GM23248 (cell line): Measurements from ENCODE around the gene COL23A1. TPM values are rescaled to one million over a fixed set of nuclear protein-coding genes. Genes with fewer than 3 reads are reported as not detected.

Experiments used
- DNase-seq: peaks from one replicate; pipeline ENCODE4 v3.0.0-alpha.2; 2015
- H2AFZ ChIP-seq: fragments of 200-600 bp; sonication (generic); 2 replicates; pipeline ENCODE4 v1.6.1; 2016; ENCODE audit warnings: antibody characterized with exemption
- H3F3A ChIP-seq: fragments of 200-600 bp; sonication (generic); 2 replicates; pipeline ENCODE4 v1.6.1; 2016; ENCODE audit warnings: mild to moderate bottlenecking, antibody characterized with exemption, mixed run types; ENCODE audit not compliant: insufficient read depth
- H3K27ac ChIP-seq: fragments of 200-600 bp; sonication (generic); 2 replicates; pipeline ENCODE4 v1.5.1; 2016; ENCODE audit warnings: mild to moderate bottlenecking
- H3K27me3 ChIP-seq: fragments of 200-600 bp; sonication (generic); replicated peaks from 2 replicates; pipeline ENCODE4 v1.6.1; 2016; ENCODE audit warnings: mild to moderate bottlenecking; ENCODE audit not compliant: insufficient read depth
- H3K36me3 ChIP-seq: fragments of 200-600 bp; sonication (generic); 2 replicates; pipeline ENCODE4 v1.6.1; 2016; ENCODE audit warnings: low read depth, mild to moderate bottlenecking
- H3K4me1 ChIP-seq: fragments of 200-600 bp; sonication (generic); 2 replicates; pipeline ENCODE4 v1.6.1; 2016; ENCODE audit warnings: mild to moderate bottlenecking; ENCODE audit not compliant: insufficient read depth
- H3K4me2 ChIP-seq: fragments of 200-600 bp; sonication (generic); one replicate; pipeline ENCODE4 v1.6.1; 2016; ENCODE audit warnings: mild to moderate bottlenecking; ENCODE audit not compliant: unreplicated experiment
- H3K4me3 ChIP-seq: fragments of 200-600 bp; sonication (generic); 2 replicates; pipeline ENCODE4 v1.5.1; 2016; ENCODE audit warnings: mild to moderate bottlenecking
- H3K79me2 ChIP-seq: fragments of 200-600 bp; sonication (generic); 2 replicates; pipeline ENCODE4 v1.6.1; 2016; ENCODE audit warnings: mild to moderate bottlenecking; ENCODE audit not compliant: insufficient read depth
- H3K9ac ChIP-seq: fragments of 200-600 bp; sonication (generic); 2 replicates; pipeline ENCODE4 v1.6.1; 2016; ENCODE audit warnings: mild to moderate bottlenecking
- H3K9me2 ChIP-seq: fragments of 200-600 bp; sonication (generic); 2 replicates; pipeline ENCODE4 v1.6.1; 2016; ENCODE audit warnings: mixed run types, mild to moderate bottlenecking, moderate library complexity; ENCODE audit not compliant: insufficient read depth
- H3K9me3 ChIP-seq: fragments of 200-600 bp; sonication (generic); one replicate; pipeline ENCODE4 v1.6.1; 2017; ENCODE audit warnings: low read depth
- H4K20me1 ChIP-seq: fragments of 200-600 bp; sonication (generic); 2 replicates; pipeline ENCODE4 v1.6.0; 2016; ENCODE audit not compliant: insufficient read depth
- EZH2 ChIP-seq: fragments of 200-600 bp; sonication (generic); IDR thresholded peaks from 2 replicates; pipeline ENCODE4 v1.6.1; 2018; ENCODE audit warnings: antibody characterized with exemption, mild to moderate bottlenecking; ENCODE audit not compliant: insufficient read depth, poor library complexity, severe bottlenecking
- EZH2phosphoT487 ChIP-seq: fragments of 200-600 bp; sonication (generic); IDR thresholded peaks from 2 replicates; pipeline ENCODE4 v1.6.1; 2018; ENCODE audit warnings: antibody characterized with exemption, moderate library complexity, mild to moderate bottlenecking, low read depth; ENCODE audit not compliant: insufficient read depth
- WGBS, 2 experiments: methylation state at CpG; one replicate each; pipeline ENCODE4 v1.1.6; 2015 to 2017; ENCODE audit warnings: low lambda C conversion rate in 2 of 2, low coverage in 1 of 2; ENCODE audit errors: missing lambda C conversion rate in 2 of 2; 5-methylcytosine and 5-hydroxymethylcytosine counted together
- in situ Hi-C: fragments of 300-500 bp; cut with MboI; formaldehyde crosslinking; loops from 2 replicates; pipeline ENCODE4 v1.15.0; 2020
- polyA plus RNA-seq: library from polyadenylated mRNA; unstranded; fragments of >200 nt; fragmentation: Nextera tagmentation; extraction: Ambion mirVana; gene quantifications from 2 replicates; pipeline ENCODE4 v1.2.1, GENCODE V29; 2016
- total RNA-seq: library from RNA; depleted of rRNA; stranded (reverse); fragments of >200 nt; shearing (Covaris generic); gene quantifications from 2 replicates; pipeline ENCODE4 v1.2.3, GENCODE V29; 2014

COL23A1 gene
- total and polyA plus RNA-seq, 2 experiments from 2014 or later, result not detected

DNA sequence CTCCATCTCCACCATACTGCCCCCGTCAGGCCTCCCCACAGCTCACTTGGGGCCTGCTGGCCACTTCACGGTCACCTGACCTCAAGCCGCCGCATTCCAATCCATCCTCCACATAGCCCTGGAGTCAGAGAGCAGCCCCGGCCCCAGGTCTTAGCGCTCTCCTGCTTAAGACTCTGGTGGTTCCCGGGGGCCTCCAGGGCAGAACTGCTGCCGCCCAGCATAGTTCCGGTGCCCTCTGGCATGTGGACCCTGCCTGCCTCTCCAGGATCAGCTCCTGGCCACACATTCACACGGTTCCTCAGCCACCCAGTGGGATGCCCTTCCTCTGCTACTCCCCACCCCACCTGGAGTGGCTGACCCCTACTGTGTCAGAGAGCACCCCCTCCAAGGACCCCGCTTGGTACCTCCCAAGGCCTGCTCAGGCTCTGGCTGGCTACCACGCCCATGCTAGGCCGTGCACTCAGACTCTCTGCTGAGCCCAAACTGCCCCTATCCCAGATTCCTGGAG lies 366.3 kb downstream of the COL23A1 start:
- peaks cover 7% of the 10 kb centered on the region; the same call in 1 of the 2 replicates for H3K36me3 ChIP-seq
- H3K27ac ChIP-seq, result no peak overlapping the region
- H2AFZ ChIP-seq, result no peak overlapping the region
- no peak overlapping the region for H3K9ac ChIP-seq
- H3K4me1 ChIP-seq, result no peaks in the 10 kb centered on the region
- no peaks in the 10 kb centered on the region for H3K9me3 ChIP-seq
- in situ Hi-C loops, result no loop called here
- H4K20me1 ChIP-seq, result no peaks in the 10 kb centered on the region
- H3K4me2 ChIP-seq, result no peak overlapping the region
- H3K9me2 ChIP-seq, result no peaks in the 10 kb centered on the region
- H3K79me2 ChIP-seq, result peaks cover 11% of the 10 kb centered on the region; the same call in 1 of the 2 replicates
- H3K4me3 ChIP-seq, result no peak overlapping the region
- no peaks in the 10 kb centered on the region for H3K27me3 ChIP-seq
- 64 to 65% methylated on average over 12 to 13 of the region's 13 CpGs for WGBS, 2 experiments
- peaks cover 15% of the 10 kb centered on the region for H3F3A ChIP-seq
- DNase-seq, result no peak
- TF ChIP-seq EZH2, result no peak
- no peak for TF ChIP-seq EZH2phosphoT487

DNA sequence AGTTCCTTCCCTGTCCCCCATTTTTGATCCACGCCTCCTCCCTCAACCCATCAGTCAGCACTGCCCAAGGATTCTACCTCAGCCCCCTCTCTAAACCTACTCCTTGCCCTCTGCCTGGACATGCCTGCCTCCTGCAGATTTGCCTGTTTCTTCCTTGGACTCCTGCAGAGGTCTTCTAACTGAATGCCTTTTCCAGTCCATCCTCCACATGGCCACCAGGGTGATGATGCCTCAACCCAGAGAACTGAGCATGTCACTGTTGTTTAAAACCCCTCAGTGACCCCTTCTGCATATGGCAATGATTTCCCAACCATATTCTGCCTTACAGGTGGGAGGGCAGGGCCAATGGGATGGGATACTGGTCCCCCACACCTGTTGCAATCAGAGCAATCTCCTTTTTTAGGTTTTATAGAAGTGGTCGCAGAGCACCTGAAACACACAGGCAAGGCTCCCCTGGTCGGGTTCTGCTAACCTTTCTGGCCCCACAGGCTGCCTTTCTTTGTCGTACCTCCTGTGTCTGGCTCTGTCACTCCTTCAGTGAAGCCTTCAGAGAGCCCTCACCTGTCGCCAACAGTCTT lies 366.9 kb downstream of the COL23A1 start:
- WGBS, 2 experiments, result 85 to 87% methylated on average over 5 of the region's 5 CpGs
- no peak overlapping the region for H2AFZ ChIP-seq
- H3K4me1 ChIP-seq, result no peaks in the 10 kb centered on the region
- no peak for DNase-seq
- H3K9me2 ChIP-seq, result no peaks in the 10 kb centered on the region
- H3K27me3 ChIP-seq, result no peaks in the 10 kb centered on the region
- in situ Hi-C loops, result no loop called here
- TF ChIP-seq EZH2phosphoT487, result no peak
- no peak for TF ChIP-seq EZH2
- no peaks in the 10 kb centered on the region for H3K9me3 ChIP-seq
- H3K9ac ChIP-seq, result no peak overlapping the region
- H3K4me2 ChIP-seq, result no peak overlapping the region
- H3F3A ChIP-seq, result peaks cover 21% of the 10 kb centered on the region
- peaks cover 7% of the 10 kb centered on the region; the same call in 1 of the 2 replicates for H3K36me3 ChIP-seq
- H3K4me3 ChIP-seq, result no peak overlapping the region
- H3K79me2 ChIP-seq, result peaks cover 17% of the 10 kb centered on the region; the same call in 1 of the 2 replicates
- no peak overlapping the region for H3K27ac ChIP-seq
- H4K20me1 ChIP-seq, result no peaks in the 10 kb centered on the region

DNA sequence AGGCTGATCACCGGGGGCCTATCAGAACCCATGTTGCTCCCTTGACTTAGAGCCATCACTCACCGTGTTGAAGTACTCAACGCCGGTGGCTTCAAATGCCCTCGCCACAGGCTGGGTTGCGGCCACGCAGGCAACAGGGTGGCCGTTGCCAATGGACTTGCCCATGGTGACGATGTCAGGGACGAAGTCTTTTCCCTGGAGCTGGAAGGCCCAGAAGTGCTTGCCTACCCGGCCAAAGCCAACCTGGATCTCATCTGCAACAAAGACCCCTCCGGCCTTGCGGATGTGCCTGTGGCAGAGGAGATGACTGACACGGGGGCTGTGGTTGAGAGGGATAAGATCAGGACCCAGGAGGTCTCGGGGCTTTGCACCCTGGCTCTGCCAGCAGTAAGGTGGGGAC lies 367.9 kb downstream of the COL23A1 start:
- 91 to 94% methylated on average over 15 of the region's 15 CpGs for WGBS, 2 experiments
- H3F3A ChIP-seq, result peaks cover 22% of the 10 kb centered on the region
- H3K4me1 ChIP-seq, result no peaks in the 10 kb centered on the region
- in situ Hi-C loops, result no loop called here
- no peak overlapping the region for H2AFZ ChIP-seq
- peaks cover 16% of the 10 kb centered on the region; the same call in 1 of the 2 replicates for H3K79me2 ChIP-seq
- no peak overlapping the region for H3K4me3 ChIP-seq
- H3K27ac ChIP-seq, result no peak overlapping the region
- DNase-seq, result no peak
- H3K4me2 ChIP-seq, result no peak overlapping the region
- TF ChIP-seq EZH2phosphoT487 (no peak), EZH2 (no peak)
- no peaks in the 10 kb centered on the region for H3K9me2 ChIP-seq
- H3K9ac ChIP-seq, result no peak overlapping the region
- H4K20me1 ChIP-seq, result no peaks in the 10 kb centered on the region
- H3K9me3 ChIP-seq, result no peaks in the 10 kb centered on the region
- H3K36me3 ChIP-seq, result no peaks in the 10 kb centered on the region
- no peaks in the 10 kb centered on the region for H3K27me3 ChIP-seq

DNA sequence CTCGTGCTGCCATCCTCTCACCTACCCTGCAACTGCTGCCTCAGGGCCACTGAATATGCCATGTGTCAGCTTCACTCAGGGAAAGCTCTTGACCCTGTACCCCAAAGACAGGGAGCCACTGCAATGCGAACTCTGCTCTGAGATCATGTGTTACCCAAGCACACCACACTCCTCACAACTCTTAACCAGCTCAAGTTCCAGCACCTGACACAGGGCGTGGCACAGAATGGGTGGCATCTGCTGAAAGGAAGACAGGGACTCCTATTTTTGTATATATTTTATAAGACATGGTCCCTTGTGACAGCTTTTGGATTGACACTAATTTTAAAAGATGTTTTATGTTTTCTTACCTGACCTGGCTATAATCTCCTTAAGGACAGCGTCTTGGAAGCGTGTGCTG lies 368.3 kb downstream of the COL23A1 start:
- no peak overlapping the region for H3K4me3 ChIP-seq
- H3K27ac ChIP-seq, result no peak overlapping the region
- no peaks in the 10 kb centered on the region for H3K9me3 ChIP-seq
- H3K4me2 ChIP-seq, result no peak overlapping the region
- no peaks in the 10 kb centered on the region for H4K20me1 ChIP-seq
- no peaks in the 10 kb centered on the region for H3K36me3 ChIP-seq
- H2AFZ ChIP-seq, result no peak overlapping the region
- in situ Hi-C loops, result no loop called here
- H3K9me2 ChIP-seq, result no peaks in the 10 kb centered on the region
- peaks cover 12% of the 10 kb centered on the region; the same call in 1 of the 2 replicates for H3K79me2 ChIP-seq
- no peak overlapping the region for H3K9ac ChIP-seq
- 78 to 79% methylated on average over 5 of the region's 5 CpGs for WGBS, 2 experiments
- no peaks in the 10 kb centered on the region for H3K27me3 ChIP-seq
- DNase-seq, result no peak
- TF ChIP-seq EZH2phosphoT487, result no peak
- TF ChIP-seq EZH2, result no peak
- peaks cover 22% of the 10 kb centered on the region for H3F3A ChIP-seq
- H3K4me1 ChIP-seq, result no peaks in the 10 kb centered on the region
